ENCODE results near the gene LCP2. TPM values are rescaled to one million over a fixed set of nuclear protein-coding genes. Genes with fewer than 3 reads are reported as not detected.

LCP2 gene
- total RNA-seq, 1 donor from 2014 or later, result not detected

- Histone ChIP-seq H4K20me1 (ENCODE audit: low read depth) (no peaks in the 10 kb centered on the region), H3K4me3 (no peak overlapping the region), H3F3A (ENCODE audit: low read depth) (peaks cover 7% of the 10 kb centered on the region), H3K9me3 (ENCODE audit: low read depth) (no peaks in the 10 kb centered on the region), H3K9ac (no peak overlapping the region), H2AFZ (replicated peaks) (peak overlapping the region; percentile 8), H3K36me3 (no peaks in the 10 kb centered on the region), H3K27ac (no peak overlapping the region), H3K4me2 (no peak overlapping the region), H3K4me1 (peaks cover 18% of the 10 kb centered on the region), H3K79me2 (ENCODE audit: low read depth) (no peaks in the 10 kb centered on the region), H3K27me3 (peaks cover 8% of the 10 kb centered on the region)
- Mint-ChIP-seq H3K4me1 (peaks cover 19% of the 10 kb centered on the region), H3K27me3 (ENCODE audit: insufficient read depth, low read depth) (peaks cover 11% of the 10 kb centered on the region), H3K27ac (no peak overlapping the region), H3K4me3 (no peak overlapping the region), H3K9me3 (no peaks in the 10 kb centered on the region), H3K36me3 (no peaks in the 10 kb centered on the region)
- TF ChIP-seq EZH2 (IDR thresholded peaks at IDR 0.05) (no peak), CTCF (IDR thresholded peaks at IDR 0.05) (peak; percentile 48), EZH2phosphoT487 (IDR thresholded peaks at IDR 0.05) (no peak)
- peak; percentile 55 for DNase-seq (ENCODE audit: low spot score)
Observed at GRCh38 chr5:170273968-170274710, 23.4 kb downstream of the LCP2 start.

- no peaks in the 10 kb centered on the region for H3K9me3 ChIP-seq (ENCODE audit: low read depth)
- H3K27me3 Mint-ChIP-seq (ENCODE audit: insufficient read depth, low read depth), result peaks cover 12% of the 10 kb centered on the region
- H3K4me2 ChIP-seq, result no peak overlapping the region
- peaks cover 20% of the 10 kb centered on the region for H3F3A ChIP-seq (ENCODE audit: low read depth)
- peaks cover 32% of the 10 kb centered on the region for H3K4me1 ChIP-seq
- no peaks in the 10 kb centered on the region for H4K20me1 ChIP-seq (ENCODE audit: low read depth)
- TF ChIP-seq CTCF (IDR thresholded peaks at IDR 0.05), result no peak
- no peak for TF ChIP-seq EZH2 (IDR thresholded peaks at IDR 0.05)
- no peak for TF ChIP-seq EZH2phosphoT487 (IDR thresholded peaks at IDR 0.05)
- no peaks in the 10 kb centered on the region for H3K27me3 ChIP-seq
- DNase-seq (ENCODE audit: low spot score), result no peak
- peaks cover 39% of the 10 kb centered on the region for H3K4me1 Mint-ChIP-seq
- no peaks in the 10 kb centered on the region for H3K9me3 Mint-ChIP-seq
- no peak overlapping the region for H3K4me3 ChIP-seq
- H3K27ac Mint-ChIP-seq, result peak overlapping the region; percentile 50
- no peak overlapping the region for H3K9ac ChIP-seq
- no peaks in the 10 kb centered on the region for H3K36me3 ChIP-seq
- no peak overlapping the region for H3K27ac ChIP-seq
- no peaks in the 10 kb centered on the region for H3K36me3 Mint-ChIP-seq
- H2AFZ ChIP-seq (replicated peaks), result no peak overlapping the region
- H3K79me2 ChIP-seq (ENCODE audit: low read depth), result no peaks in the 10 kb centered on the region
- no peak overlapping the region for H3K4me3 Mint-ChIP-seq
Observed at GRCh38 chr5:170270293-170271069, 27.1 kb downstream of the LCP2 start.

- peak overlapping the region; percentile 16 for H3K27ac Mint-ChIP-seq
- Histone ChIP-seq H4K20me1 (ENCODE audit: low read depth) (no peaks in the 10 kb centered on the region), H3K36me3 (no peaks in the 10 kb centered on the region), H3K9me3 (ENCODE audit: low read depth) (no peaks in the 10 kb centered on the region), H3K27me3 (no peaks in the 10 kb centered on the region), H3K4me1 (peaks cover 37% of the 10 kb centered on the region), H3K4me2 (no peak overlapping the region), H2AFZ (replicated peaks) (no peak overlapping the region), H3F3A (ENCODE audit: low read depth) (peaks cover 24% of the 10 kb centered on the region), H3K9ac (no peak overlapping the region), H3K79me2 (ENCODE audit: low read depth) (no peaks in the 10 kb centered on the region), H3K4me3 (no peak overlapping the region), H3K27ac (no peak overlapping the region)
- peaks cover 12% of the 10 kb centered on the region for H3K27me3 Mint-ChIP-seq (ENCODE audit: insufficient read depth, low read depth)
- TF ChIP-seq EZH2phosphoT487 (IDR thresholded peaks at IDR 0.05), result no peak
- no peak for TF ChIP-seq CTCF (IDR thresholded peaks at IDR 0.05)
- no peak for TF ChIP-seq EZH2 (IDR thresholded peaks at IDR 0.05)
- H3K4me1 Mint-ChIP-seq, result peaks cover 42% of the 10 kb centered on the region
- no peak for DNase-seq (ENCODE audit: low spot score)
- no peaks in the 10 kb centered on the region for H3K36me3 Mint-ChIP-seq
- H3K4me3 Mint-ChIP-seq, result peak overlapping the region; percentile 34
- no peaks in the 10 kb centered on the region for H3K9me3 Mint-ChIP-seq
Observed at GRCh38 chr5:170269579-170269978, 28.0 kb downstream of the LCP2 start.
